HG03159 (cell line): ENCODE data around the gene ZMYND10.

Source experiments
- ATAC-seq: cut with Tn5 transposase; IDR thresholded peaks from one replicate; pipeline ENCODE4 v1.9.1; 2021; ENCODE audit warnings: mild to moderate bottlenecking, moderate library complexity; ENCODE audit not compliant: unreplicated experiment

ZMYND10 gene

GRCh38 chr3:50371133-50371685 lies 25.7 kb upstream of the ZMYND10 start:
- ATAC-seq = no peak

- ATAC-seq = no peak
Observed at GRCh38 chr3:50370594-50370993, 25.1 kb upstream of the ZMYND10 start.

GRCh38 chr3:50369012-50369670 lies 23.6 kb upstream of the ZMYND10 start:
- no peak for ATAC-seq

GRCh38 chr3:50365842-50366220 lies 20.3 kb upstream of the ZMYND10 start:
- no peak for ATAC-seq

- ATAC-seq = peak; percentile 74
Observed at GRCh38 chr3:50365080-50365841, 19.7 kb upstream of the ZMYND10 start.

- no peak for ATAC-seq
Observed at GRCh38 chr3:50364573-50365079, 19.1 kb upstream of the ZMYND10 start.

- no peak for ATAC-seq
Observed at GRCh38 chr3:50359760-50360110, 14.2 kb upstream of the ZMYND10 start.

- peak; percentile 97 for ATAC-seq
Observed at GRCh38 chr3:50358911-50359759, 13.6 kb upstream of the ZMYND10 start, which contains the start of gene TMEM115. TMEM115 (minus strand) TSS chr3:50359521; CDS start chr3:50359063, 458 bp downstream.

- no peak for ATAC-seq
Observed at GRCh38 chr3:50358355-50358910, 12.9 kb upstream of the ZMYND10 start.

GRCh38 chr3:50357481-50357880 lies 11.9 kb upstream of the ZMYND10 start:
- ATAC-seq = no peak

GRCh38 chr3:50356553-50356952 lies 11.0 kb upstream of the ZMYND10 start:
- ATAC-seq = no peak

- ATAC-seq = no peak
Observed at GRCh38 chr3:50355829-50356552, 10.5 kb upstream of the ZMYND10 start.

- ATAC-seq = no peak
Observed at GRCh38 chr3:50354850-50355249, 9.3 kb upstream of the ZMYND10 start.

GRCh38 chr3:50354186-50354764 lies 8.7 kb upstream of the ZMYND10 start:
- ATAC-seq = no peak

- ATAC-seq = no peak
Observed at GRCh38 chr3:50353245-50354004, 7.9 kb upstream of the ZMYND10 start.

GRCh38 chr3:50352781-50353180 lies 7.2 kb upstream of the ZMYND10 start:
- ATAC-seq = no peak

GRCh38 chr3:50351323-50351697 lies 5.8 kb upstream of the ZMYND10 start:
- no peak for ATAC-seq

GRCh38 chr3:50350527-50351322 lies 5.2 kb upstream of the ZMYND10 start, which contains the start of the genes CYB561D2 and NPRL2:
CYB561D2 (plus strand) TSS chr3:50350862; CDS start chr3:50351434, 572 bp downstream.
NPRL2 (minus strand) TSS chr3:50350775; CDS start chr3:50350652, 123 bp downstream.
- peak; percentile 86 for ATAC-seq
